GM23338 (cell line): ENCODE measurements around the gene FUZ. TPM values are rescaled to one million over a fixed set of nuclear protein-coding genes. Genes with fewer than 3 reads are reported as not detected.

Experiments used
- CREB1 ChIP-seq: fragments of 250-450 bp; sonication (Bioruptor Pico); IDR thresholded peaks from 2 replicates; pipeline ENCODE4 v1.5.0; 2020; ENCODE audit warnings: low read depth, mild to moderate bottlenecking, moderate library complexity
- EZH2phosphoT487 ChIP-seq: fragments of 200-600 bp; sonication (generic); IDR thresholded peaks from one replicate; pipeline ENCODE4 v1.8.1; 2018; ENCODE audit warnings: antibody characterized with exemption; ENCODE audit not compliant: unreplicated experiment
- JUNB ChIP-seq: IDR thresholded peaks from one replicate; pipeline ENCODE4 v1.6.1; 2016; ENCODE audit warnings: antibody characterized with exemption; ENCODE audit not compliant: unreplicated experiment
- POLR2AphosphoS5 ChIP-seq: IDR thresholded peaks from 2 replicates; pipeline ENCODE4 v1.6.1; 2016; ENCODE audit warnings: antibody characterized with exemption, low read depth
- REST ChIP-seq: IDR thresholded peaks from one replicate; pipeline ENCODE4 v1.6.1; 2018; ENCODE audit warnings: antibody characterized with exemption; ENCODE audit not compliant: unreplicated experiment
- ZNF462 ChIP-seq: fragments of 250-450 bp; sonication (Bioruptor Pico); IDR thresholded peaks from 2 replicates; pipeline ENCODE4 v1.5.0; 2020; ENCODE audit warnings: mild to moderate bottlenecking, moderate library complexity
- polyA plus RNA-seq: library from polyadenylated mRNA; unstranded; fragments of >200 nt; fragmentation: Nextera tagmentation; extraction: Ambion mirVana; gene quantifications from 2 replicates; pipeline ENCODE4 v1.2.1, GENCODE V29; 2016
- total RNA-seq: library from RNA; depleted of rRNA; stranded (reverse); fragments of >200 nt; shearing (Covaris generic); gene quantifications from 2 replicates; pipeline ENCODE4 v1.2.3, GENCODE V29; 2014

Gene FUZ
- total and polyA plus RNA-seq, 2 experiments from 2014 or later: 24.3 to 34.8 TPM

GRCh38 chr19:49861107-49861506 lies 48.0 kb upstream of the FUZ start (continued):
- TF ChIP-seq ZNF462 (CRISPR knock-in tag) (no peak), REST (no peak), POLR2AphosphoS5 (peak; percentile 37), JUNB (no peak), EZH2phosphoT487 (no peak), CREB1 (CRISPR knock-in tag) (no peak)
